Hematopoietic multipotent progenitor cell treated with erythropoietin and hydrocortisone succinate and interleukin-3 and kit ligand, for 4 days (in vitro differentiated cells): ENCODE results near the gene KICS2.
"Not testable (repeated sequence)": the region's sequence is repeated elsewhere in the genome, so short reads cannot be mapped to it uniquely, and the experiment has no call there.

Experiments used
- DNase-seq: peaks from one replicate; pipeline ENCODE4 v3.0.0-alpha.2; 2015

The KICS2 gene

GRCh38 chr12:64222009-64222765 is at the start of gene KICS2:
KICS2 (minus strand) TSS chr12:64222296; CDS start chr12:64222237, 59 bp downstream.
- DNase-seq, result peak; percentile 97

GRCh38 chr12:64270411-64270810 is 48.3 kb upstream of the KICS2 start:
- peak; percentile 29 for DNase-seq

DNA sequence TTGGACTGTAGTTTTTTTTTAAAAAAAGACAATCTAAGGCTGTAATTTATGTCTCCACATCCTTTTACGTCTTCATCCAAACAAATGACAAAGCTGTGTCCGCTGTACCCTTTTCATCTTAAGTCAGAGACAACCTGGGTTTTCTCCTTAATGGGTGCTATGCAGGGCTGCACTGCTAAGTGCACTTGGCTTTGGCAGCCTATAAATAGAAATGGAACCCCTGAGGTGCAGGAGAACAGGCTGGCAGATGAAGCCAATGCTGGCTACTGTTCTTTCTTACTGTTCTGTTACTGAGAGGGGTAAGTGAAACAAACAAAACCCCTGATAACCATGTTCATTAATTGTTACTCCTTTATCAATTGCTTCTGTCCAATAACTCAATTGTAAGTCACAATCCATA is 47.1 kb upstream of the KICS2 start:
- no peak for DNase-seq

DNA sequence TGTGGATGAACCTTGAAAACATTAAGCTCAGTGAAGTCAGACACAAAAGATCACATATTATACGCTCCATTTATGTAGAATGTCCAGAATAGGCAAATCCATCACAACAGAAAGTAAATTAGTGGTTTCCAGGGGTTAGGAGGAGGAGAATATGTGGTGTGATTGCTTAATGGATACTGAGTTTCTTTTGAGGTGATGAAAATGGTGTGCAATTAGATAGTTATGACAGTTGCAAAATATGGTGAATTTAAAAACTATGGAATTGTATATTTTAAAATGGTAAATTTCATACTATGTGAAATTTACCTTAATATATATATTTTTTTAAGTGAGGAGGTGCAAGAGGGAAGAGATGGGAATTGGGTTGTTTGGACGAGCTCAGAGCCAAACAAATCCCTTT is 46.3 kb upstream of the KICS2 start:
- DNase-seq, result no peak

DNA sequence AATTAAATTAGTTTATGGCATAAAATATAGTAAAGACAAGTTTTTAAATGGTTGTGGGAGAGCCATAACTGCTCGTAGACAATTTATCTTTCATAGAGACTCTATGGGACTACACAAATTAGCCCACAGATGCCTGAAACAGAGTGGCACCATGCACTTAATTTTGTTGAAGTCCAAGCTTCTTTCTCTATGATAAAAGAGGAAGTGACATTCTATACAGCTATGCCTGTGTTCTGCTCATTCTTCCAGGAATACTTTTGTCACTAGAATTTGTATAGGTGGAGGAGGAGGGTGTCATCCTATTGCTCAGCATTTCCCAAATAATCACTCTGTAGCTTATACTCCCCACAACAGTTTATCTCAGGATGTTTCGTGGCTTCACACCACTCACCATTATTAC is 43.7 kb upstream of the KICS2 start:
- peak; percentile 14 for DNase-seq

DNA sequence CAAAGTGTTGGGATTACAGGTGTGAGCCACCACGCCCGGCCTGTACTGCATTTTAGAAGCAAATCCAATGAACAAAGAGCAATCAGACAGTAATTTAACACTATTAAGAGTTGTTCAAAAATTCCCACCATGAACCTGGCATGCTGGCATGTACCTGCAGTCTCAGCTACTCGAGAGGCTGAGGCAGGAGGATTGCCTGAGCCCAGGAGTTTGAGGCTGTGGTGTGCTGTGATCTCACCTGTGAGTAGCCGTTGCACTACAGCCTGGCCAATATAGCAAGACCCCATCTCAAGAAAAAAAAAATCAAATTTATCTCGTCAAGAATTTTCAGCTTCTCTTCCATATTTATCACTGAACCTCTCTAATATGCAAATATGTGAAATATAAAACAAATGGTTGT is 39.7 kb upstream of the KICS2 start:
- no peak for DNase-seq

- no peak for DNase-seq
These were observed 36.5 kb upstream of the KICS2 start for GRCh38 chr12:64258576-64258975.

DNA sequence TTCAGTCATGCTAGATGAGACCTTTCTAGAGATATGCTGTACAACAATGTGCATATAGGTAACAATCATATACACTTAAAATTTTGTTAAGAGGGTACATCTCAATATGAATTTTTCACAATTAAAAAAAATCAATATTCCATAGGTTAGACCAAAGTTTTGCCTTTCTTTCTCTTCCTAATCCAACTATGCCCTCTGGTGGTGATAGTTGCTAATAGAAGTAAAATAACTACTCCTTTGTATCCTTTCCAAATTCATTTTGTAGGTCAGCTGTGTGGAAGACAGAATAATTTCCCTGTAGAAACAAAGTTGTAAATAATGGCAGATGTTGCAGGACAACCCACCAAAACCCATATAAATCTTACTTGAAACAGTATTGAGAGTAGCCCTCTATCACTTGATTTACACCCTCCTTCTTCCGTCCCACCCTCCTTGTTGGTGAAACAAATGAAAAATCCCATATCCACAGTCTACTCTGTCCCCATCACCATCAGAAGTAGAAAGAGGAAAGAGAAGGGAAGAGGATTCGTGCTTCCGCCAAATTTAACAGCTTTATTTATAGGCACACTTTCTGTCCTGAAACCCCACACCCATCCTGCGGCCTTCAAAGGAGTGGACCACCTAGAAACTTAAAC is 34.2 kb upstream of the KICS2 start:
- peak; percentile 86 for DNase-seq

GRCh38 chr12:64255249-64255648 is 33.2 kb upstream of the KICS2 start:
- no peak for DNase-seq

DNA sequence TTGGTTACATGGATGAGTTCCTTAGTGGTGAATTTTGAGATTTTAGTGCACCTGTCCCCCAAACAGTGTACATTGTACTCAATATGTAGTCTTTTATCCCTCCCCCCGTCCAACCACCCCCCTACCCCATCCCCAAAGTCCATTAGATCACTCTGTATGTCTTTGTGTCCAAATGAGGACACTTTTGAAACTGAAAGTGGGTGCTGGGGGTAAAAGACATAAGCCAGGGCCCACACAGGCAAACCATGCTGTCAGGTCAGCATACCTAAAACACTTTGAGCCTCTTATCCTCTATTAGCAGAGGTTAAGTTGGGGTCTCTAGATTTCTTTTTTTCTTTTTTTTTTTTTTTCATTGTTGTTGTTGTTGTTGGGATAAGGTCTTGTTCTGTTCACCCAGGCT is 31.3 kb upstream of the KICS2 start:
- DNase-seq, result no peak

DNA sequence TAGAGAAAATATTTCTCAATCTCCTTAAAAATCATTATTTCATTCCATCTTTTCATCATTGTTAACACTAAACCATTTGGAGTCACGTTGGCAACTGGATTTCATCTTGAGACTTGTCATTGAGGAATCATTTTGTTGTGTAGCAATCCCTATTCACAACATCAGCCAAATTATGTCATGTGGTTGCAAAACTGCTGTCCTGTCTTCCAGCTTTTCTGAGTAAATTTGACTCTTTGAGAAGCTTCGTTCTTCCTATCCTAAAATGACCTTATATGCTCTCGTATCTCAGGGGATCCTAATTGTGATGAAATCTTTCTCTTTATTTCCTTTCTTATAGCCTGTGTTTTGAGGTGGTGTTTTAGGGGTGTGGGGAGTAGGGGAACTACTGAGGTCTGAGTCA is 30.6 kb upstream of the KICS2 start:
- no peak for DNase-seq

DNA sequence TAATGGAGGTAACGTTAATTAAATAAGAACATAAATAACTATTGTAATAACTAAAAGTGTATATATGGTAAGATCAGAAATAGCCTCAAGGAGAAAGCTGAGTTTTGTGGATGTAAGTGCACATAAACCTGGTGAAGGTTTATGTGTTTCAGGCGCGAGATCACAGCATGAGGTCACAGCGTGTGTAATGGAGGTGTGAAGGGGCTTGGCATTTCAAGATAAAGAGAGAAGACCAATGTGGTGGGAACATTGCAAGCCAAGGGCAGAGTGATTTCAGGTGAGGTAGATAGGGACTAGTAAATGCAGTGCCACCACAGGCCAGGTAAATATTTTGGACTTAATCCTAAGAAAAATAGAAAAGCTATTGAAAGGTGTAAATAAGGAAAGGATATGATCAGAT is 21.7 kb upstream of the KICS2 start:
- DNase-seq, result no peak

GRCh38 chr12:64240781-64241180 is 18.7 kb upstream of the KICS2 start:
- no peak for DNase-seq

GRCh38 chr12:64237382-64237781 is 15.3 kb upstream of the KICS2 start:
- no peak for DNase-seq

DNA sequence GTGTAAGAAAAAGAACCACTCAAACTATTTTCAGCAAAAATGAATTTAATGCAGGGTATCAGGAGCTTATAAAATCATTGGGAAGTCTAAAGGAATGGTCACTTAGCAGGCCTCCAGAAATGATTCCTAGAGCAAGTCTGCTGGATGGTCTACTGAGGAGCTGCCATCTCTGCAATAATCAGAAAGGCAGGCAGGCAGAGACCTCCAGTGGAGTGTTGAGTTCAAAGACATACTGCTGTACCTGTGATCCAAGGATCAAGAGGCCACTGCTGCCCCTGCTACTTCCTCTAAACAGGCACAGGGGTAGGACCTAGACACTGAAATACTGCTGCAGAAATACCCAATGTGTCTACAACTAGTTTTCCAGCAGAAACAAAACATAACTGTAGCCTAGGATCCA is 14.5 kb upstream of the KICS2 start:
- no peak for DNase-seq

DNA sequence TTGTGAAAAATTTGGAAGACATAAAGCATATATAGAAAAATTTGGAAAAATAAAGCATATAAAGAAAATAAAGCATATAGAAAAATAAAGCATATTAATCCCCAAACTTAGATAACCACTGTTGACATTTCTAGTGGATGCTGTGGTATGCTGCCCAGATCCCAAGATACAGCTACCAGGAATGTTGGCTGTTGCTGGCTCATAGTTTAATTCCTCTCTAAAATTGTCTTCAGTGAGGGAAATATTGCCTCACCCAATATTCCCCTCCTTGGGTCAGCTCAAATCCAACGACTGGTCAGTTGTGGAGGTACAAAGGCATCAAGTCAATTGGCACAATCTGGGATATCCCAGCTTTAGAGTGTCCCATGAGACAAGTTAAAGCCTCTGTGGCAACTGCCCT is 10.1 kb upstream of the KICS2 start:
- no peak for DNase-seq

DNA sequence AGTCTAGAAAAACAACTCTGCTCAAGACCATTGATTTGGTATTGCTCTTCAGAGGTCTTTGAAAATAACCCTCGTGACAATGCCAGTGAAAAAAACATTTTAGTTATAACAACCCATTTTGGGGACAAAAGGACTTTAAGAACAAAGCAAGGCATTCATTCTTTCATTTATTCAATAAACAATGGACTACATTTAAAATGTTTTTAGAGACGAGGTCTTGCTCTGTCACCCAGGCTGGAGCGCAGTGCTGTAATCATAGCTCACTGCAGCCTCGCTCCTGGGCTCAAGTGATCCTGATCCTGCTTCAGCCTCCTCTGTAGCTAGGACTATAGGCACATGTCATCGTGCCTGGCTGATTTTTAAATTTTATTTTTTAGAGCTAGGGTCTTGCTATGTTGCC is 7.7 kb upstream of the KICS2 start:
- DNase-seq, result no peak

DNA sequence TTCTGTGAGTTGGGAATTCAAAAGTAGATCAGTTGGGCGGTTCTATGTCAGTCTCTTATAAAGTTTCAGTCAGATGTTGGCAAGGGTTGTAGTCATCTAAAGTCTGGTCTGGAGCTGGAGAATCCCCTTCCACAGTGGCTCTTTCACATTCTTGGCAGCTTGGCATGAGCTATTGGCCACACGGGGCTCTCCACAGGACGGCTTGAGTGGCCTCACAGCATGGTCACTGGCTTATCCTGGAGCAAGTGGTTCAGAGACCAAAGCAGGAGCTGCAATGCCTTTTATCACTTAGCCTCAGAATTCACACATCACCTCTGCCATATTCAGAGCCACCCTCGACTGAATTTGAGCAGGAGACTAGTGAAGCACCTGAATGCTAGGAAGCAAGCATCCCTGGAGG is 7.1 kb upstream of the KICS2 start:
- DNase-seq, result no peak

DNA sequence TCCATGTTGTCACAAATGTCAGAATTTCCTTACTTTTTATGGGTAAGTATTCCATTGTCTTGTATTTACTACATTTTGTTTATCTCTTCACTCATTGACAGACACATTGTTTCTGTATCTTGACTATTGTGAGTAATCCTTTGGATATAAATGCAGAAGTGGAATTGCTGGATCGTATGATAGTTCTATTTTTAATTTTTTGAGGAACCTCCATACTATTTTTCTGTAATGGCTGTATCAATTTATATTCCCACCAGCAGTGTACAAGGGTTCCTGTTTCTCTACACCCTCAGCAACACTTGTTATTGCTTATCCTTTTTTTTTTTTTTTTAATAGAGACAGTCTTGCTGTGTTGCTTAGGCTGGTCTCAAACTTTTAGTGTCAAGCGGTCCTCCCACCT is 3.5 kb upstream of the KICS2 start:
- no peak for DNase-seq

GRCh38 chr12:64221651-64222008 is 466 bp downstream of the KICS2 start:
- peak; percentile 81 for DNase-seq

GRCh38 chr12:64220046-64220445 is 2.0 kb downstream of the KICS2 start:
- DNase-seq, result no peak

DNA sequence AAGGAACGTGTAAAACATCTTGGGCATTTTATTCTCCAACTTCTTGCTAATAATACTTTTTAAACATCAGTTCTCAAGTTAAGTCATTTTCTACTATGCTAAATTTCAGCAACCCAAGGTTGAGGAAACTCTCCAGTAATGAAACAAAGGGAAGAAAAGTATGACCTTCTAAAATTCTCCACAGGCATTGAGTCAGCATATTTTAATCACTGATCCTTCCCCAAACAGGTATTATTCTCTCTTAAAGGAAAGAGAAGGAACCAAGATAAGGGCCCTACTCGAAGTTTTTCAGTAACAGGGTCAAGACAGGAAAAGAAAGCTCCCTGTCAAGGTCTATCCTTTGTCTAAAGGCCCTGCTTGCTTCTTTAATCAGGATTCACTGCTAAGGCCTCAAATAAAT is 3.0 kb downstream of the KICS2 start:
- peak; percentile 50 for DNase-seq

GRCh38 chr12:64218597-64218996 is 3.5 kb downstream of the KICS2 start:
- peak; percentile 52 for DNase-seq

DNA sequence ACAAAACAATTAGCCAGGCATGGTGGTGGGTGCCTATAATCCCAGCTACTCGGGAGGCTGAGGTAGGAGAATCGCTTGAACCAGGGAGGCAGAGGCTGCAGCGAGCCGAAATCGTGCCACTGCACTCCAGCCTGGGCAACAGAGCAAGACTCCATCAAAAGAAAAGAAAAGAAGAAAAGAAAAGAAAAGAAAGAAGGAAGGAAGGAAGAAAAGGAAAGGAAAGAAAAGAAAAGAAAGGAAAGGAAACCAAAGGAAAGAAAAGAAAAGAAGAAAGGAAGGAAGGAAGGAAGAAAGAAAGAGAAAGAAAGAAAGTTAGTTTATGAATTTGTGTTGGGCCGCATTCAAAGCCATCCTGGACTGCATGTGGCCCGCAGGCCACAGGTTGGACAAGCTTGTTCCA is 4.5 kb downstream of the KICS2 start:
- DNase-seq, result not testable (repeated sequence)

DNA sequence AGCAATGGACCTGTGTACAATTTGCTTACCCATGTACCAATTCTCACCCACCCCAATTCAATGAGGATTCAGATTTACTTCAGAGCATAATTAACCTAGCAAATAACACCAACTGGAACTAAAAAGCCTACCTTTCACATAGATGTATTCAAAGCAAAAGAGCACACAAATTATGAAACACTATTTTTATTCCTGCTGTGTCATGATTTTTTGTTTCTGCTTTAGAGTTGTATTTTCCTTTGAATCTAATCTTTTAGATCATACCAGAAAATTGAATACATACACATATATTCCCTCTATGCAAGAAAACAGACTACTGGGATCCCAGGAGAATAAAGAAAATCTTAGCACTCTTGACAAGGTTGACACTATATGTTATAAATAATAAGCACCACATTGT is 5.9 kb downstream of the KICS2 start:
- DNase-seq, result no peak
